ENCODE results near the gene TPBG. TPM values are rescaled to one million over a fixed set of nuclear protein-coding genes. Genes with fewer than 3 reads are reported as not detected.

TPBG gene
- total RNA-seq, 2 experiments from 2014 or later: 0.07 TPM; not detected in 1

Other genes starting within 250 kb of the TPBG start
- gene IBTK, start 116.1 kb upstream of the TPBG start, total RNA-seq: 10 to 100 TPM; 25.3 to 25.9 TPM